Stimulated activated CD8-positive, alpha-beta memory T cell treated with anti-CD3 and anti-CD28 coated beads, Interleukin-15, amount 100 ng/mL, for 4 hours (primary cell): ENCODE data around the gene TLE1.
"Not testable (repeated sequence)": the region's sequence is repeated elsewhere in the genome, so short reads cannot be mapped to it uniquely, and the experiment has no call there.

Source experiments
- DNase-seq, 2 donors: peaks; one replicate each; pipeline ENCODE4 v3.0.0-alpha.2; 2020; ENCODE audit warnings: low read depth in 2 of 2

The TLE1 gene

DNA sequence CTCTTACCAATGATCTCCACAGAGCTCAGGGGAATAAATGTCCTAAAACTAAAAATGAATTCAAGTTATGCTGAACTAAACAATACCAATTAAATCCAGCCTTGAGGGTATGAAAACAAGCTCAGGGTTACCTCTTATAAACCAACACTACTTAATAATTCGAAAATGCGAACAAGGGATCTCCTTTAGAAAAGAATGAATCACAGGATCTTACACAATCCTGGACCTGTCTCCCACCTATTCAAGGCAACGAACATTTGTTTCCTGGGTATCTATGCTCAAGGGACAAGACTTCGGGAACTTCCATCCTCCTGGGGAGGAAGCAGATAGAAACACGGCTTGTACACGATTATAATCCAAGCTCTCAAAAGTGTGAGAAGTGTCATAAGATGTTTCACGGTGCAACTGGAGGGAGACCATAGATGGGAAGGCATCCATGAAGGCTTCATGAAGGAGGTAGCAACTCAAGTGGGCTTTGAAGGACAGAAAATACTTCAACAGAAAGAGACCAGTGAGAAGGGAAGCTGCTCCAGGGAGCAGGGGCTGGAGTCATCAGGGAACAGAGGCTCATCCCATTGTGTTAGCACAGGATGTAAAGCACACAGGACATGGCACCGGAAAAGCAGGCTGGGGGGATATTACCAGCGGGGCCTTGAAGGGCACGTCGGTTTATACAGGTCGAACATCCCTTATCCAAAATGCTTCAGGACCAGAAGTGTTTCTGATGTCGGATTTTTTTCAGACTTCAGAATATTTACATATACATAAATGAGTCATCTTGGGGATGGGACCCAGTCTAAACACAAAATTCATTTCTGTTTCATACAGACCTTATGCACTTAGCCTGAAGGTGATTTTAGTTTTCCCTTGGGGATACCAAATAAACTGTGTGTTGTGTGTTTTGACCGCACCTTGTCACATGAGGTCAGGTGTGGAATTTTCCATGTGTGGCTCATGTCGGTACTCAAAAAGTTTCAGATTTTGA lies 87.4 kb downstream of the TLE1 start:
- no peak for DNase-seq

DNA sequence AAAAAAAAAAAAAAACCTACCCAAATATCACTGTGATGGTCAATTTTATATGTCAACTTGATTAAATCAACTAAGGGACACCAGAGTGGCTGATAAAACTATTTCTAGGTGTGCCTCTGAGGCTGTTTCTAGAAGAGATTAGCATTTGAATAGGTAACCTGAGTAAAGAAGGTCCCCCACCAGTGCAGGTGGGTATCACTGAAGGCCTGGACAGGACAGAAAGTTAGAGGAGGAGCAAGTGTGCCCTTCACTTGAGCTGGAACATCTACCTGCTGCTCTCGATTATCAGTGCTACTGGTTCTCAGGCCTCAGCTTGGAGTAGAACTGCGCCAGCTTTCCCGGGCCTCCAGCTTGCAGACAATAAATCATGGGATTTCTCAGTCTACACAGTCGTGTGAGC lies 88.7 kb downstream of the TLE1 start:
- DNase-seq, result no peak

DNA sequence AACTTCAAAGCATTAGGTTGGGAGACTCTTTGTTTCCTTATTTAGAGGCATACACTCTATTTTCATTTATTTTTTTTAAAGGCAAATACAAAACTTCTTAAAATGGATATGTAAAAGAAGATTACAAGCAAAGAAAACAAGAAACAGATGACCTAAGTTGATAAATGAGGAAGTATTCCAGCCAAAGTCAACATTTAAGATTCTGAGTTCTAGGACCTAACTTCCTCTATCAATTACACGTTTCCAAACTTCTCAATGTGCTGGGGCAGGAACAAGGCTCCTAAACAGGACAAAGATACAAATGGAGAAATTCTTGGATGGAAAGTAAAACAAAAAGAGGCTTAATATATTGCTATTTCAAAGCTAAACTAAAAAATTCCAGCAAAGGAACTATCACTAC lies 89.5 kb downstream of the TLE1 start:
- no peak for DNase-seq

DNA sequence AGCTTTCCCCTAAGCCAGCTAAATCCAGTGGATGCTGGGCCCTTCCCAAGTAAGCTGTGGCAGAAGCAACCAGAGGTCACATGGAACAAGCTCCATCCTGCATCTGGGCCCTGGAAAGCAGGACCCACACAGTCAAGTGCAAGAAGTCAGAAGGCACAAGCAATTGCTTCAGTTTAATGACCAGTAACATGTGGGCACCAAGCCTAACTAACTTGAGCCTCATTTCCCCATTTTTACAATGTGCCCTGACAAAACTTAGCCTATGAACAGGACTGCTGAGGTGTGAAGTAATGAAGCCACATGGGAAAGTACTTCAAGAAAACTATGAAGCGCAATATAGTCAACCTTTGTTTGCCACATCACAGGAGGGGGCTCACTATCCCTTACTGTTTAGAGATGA lies 90.5 kb downstream of the TLE1 start:
- no peak for DNase-seq

DNA sequence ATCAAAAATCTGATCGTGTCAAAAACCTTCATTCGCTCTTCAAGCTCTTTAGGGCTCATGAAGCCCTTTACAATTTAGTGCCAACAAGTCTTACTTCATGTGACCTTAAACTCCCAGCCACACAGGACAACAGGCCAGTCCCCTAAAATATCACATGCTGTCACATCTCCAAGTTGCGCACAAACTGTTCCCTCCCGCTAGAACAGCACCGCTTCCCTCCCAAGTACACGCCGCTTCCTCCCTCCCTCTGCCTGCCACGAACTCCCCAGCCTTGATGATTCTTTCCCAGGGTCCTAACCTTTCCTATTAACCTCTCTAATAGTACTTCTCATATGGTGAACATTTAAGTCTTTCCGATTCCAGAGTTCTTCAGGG lies 91.2 kb downstream of the TLE1 start:
- DNase-seq, result no peak

DNA sequence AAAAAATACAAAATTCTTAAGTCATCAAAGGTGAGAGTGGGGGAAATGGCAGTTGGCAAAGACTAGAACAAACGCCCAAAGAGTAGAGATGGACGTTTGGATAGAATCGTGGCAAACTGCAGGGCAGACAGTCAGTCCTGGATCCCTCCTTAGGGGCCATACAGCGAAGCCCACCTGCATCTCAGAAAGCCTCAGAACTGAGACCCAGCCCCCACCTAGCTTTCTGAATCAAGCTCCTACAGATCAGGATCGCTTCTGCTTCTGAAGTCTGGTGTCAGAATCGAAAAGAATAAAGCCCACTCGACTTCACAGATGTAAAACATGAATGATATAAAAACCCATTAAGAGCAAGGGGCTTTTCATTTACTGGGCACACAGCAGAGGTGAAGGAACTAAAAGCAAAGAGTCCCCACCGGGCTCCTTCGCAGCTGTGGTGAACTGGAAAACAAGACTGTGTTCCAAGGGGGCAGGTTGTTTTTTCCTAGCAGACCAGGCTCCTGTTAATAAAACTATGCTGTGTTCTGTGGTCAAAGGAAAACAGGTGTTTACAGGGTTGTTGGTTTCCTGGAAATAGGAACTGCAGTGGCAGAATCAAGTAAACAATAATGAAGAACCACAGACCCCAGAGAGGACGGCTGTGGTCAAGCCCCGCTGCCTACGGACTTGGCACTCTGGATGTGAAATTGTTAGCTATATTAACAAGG lies 91.8 kb downstream of the TLE1 start:
- no peak for DNase-seq

DNA sequence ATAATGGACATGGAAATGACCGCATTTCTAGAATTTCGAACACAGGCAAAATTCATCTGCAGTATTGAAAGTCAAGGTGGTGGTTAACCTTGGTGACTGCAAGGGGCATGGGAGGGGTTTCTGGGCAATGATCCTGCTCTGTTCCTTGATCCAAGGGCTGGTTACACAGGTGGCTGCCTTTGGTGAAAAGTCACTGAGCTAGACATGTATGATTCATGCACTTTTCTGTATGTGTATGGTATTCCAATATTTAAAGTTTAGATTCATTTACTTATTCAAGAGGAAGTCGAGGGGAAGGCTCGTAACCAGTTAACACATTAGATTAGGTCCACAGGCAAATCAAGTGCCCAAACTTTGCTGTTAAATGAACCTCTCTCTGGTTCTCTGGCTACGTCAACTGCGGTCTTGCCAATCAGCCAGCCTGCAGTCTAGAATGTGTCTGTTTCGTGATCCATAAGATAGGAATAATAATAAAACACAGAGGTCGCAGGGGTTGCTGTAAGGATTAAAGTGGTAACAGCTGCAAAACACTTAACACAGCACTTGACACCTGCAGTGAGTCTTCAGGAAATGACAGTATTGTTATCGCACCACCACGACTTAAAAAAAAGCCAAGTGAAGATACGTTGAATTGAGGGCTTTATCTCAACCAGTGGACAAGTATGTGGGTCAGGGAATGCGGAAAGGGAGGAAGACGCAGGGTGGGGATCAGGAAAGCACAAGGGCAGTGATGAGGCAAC lies 92.5 kb downstream of the TLE1 start:
- no peak for DNase-seq

DNA sequence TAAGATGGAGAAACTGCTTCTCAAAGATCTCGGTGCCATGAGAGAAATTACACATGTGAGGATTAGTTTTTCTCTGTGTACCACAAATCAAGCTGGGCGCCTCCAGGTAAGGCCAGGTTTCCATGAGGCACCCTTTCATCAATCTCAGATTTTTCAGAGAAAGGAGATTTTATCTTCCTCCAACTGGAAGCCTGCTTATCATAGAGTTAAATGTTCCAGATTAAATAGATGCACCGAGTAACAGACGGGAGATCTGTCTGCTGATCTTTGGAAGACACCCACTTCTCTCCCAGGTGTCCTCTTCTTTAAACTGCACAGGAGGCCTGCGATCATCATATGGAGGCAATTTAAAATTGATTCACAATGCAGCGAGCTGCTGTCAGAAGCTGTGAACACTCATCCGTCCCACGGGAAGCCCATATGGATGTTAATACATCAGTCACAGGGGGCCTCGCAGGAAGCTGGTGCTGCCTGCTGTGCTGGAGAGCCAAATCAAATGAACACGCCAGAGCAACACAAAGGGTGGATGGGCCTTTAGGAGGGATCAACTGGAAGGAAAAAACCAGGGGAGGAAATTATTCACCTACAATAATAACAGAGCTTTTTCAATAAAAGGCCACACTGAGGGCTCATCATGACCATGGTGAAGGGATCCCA lies 93.3 kb downstream of the TLE1 start:
- DNase-seq, result no peak

DNA sequence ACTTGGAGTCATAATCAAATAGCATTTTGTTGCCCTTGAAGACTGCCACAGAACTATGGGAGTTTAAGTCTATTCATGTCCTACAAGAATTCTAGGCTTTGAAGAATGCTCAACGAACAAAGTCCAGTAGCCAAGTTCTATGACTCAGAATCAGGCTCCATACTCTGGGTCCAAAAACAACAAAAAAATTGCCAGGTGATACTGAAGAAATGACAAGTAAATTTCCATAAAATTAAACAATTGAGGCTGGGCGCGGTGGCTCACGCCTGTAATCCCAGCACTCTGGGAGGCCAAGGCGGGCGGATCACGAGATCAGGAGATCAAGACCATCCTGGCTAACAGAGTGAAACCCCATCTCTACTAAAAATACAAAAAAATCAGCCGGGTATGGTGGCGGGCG lies 94.1 kb downstream of the TLE1 start:
- DNase-seq, result not testable (repeated sequence)

DNA sequence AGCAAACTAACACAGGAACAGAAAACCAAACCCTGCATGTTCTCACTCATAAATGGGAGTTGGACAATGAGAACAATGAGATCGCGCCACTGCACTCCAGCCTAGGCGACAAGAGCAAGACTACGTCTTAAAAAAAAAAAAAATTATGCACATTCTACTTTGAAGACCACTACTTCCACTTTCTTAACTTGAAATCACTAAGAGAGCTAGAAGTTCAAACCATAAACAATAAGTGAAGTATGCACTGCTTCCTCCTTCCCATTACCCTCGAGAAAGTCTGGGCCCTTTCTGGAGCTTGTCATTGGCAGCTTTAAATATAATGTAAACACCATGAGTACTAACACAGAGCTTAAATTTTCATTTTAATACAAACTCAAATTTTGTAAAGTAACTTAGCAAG lies 94.9 kb downstream of the TLE1 start:
- DNase-seq, result no peak

DNA sequence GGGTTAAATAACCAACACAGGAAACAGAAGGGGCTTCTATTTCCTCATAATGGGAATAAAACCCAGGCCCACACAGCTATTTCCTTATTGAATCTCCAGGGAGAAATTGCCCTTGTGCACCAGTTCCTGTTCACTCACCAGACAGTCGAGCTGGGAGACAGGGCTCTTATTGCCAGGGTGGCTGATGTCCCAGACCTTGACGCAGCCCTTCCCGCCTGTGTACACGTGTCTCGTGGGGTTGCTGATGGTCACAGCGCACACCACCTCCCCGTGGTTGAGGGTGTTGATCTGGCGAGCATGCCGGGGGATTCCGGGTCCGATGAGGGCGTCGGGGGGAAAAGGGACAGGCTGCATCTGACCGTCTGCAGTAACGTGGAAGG lies 96.5 kb downstream of the TLE1 start:
- DNase-seq, result no peak

DNA sequence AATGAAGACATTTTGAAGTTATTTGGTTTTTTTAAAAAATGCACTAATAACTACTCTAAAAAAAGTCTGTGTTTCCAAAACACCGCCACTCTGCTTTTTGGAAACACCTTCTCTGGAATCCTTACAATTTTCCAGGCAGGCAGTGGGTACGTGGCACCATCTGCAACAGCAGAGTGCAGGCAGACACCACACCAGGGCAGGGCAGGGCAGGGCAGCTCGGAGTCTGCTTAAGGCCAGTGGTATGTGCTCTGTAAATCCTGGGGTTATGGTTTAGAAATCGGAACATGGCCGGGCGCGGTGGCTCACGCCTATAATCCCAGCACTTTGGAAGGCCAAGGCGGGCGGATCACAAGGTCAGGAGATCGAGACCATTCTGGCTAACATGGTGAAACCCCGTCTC lies 97.6 kb downstream of the TLE1 start:
- no peak for DNase-seq

DNA sequence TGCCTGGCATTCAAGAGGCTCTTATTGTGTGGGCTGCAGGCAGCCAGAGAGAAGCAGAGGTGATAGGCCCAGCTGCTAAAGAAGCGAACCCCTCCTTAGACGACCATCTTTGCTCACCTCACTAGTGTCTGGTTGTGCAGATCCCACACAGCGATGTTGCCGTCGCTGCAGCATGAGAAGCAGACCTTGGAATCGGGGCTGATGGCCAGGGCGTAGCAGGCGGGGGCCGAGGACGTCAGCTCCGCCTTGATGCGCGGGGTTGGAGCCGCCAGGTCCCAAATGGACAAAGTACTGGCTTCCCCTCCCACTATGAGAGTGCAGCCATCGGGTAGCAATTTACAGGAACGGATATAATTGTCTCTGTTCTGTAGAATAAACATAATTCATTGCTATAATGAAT lies 98.7 kb downstream of the TLE1 start:
- no peak for DNase-seq

DNA sequence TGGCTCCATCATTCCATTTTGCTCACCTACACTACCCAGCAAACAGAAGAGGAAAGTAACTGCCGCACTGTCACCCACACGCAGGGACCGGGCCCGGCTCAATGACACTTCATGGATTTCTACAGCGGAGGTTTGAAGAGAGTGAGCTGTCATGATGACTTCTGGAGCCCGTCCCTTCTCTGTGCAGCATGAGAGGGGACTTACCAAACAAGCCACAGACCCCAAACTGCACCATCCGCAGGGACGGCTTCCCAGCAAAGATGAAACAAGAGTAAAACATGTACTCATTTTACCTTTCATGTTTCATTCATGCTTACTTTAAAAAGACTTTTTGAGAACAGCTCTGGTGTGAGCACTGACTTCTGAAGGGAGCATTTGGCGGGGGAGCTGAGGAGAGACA lies 99.5 kb downstream of the TLE1 start:
- no peak for DNase-seq

DNA sequence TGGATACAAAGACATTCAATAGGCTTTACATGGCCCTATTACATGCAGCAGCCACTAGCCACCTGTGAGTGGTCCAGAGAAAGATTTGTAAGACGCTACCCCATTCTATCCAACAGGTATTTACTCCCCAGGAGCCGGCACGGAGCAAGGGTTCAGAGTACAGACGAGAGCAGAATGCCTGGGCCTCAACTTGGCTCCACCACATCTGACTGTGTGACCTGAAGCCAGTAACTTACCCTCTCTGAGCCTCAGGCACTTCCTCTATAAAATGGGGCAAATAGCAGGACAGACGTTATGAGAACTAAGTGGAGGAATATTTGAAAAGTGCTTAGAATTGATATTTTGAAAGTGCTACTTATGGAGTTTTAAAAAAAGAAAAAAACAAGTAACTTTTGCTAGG lies 100.0 kb downstream of the TLE1 start:
- DNase-seq, result no peak

DNA sequence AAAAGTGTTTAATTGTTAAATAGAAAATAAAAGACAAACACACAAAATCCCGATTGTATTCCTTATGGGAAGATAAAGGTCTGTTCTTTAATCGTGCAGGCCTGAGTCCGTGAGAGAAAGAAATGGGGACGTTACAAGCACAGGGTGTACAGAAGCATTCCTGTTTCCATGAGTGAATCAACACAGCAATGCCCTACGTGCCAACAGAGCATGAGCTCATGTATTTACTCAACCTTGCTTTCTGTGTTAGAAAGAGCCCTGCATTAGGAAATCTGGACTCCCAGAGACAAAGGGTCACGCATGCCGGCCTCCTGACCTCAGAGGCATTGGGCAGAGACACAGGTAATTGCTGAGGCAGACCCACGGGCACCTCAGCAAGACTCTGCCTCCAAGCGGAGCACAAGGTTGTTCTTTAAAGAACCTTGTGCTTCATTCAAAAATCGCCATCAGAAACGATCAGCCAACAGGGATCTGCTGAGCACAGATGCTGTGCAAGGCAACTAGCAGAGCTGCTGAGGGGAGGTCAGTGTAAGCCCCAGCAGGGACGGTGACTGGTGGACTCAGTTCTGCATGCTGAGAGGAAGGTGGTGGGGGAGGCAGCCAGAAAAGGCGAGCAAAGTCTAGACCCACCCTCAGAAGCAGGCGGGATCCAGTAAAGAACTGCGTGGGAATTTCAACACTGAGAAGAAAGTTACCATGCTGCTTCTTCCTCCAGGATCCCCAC lies 101.0 kb downstream of the TLE1 start:
- DNase-seq, result no peak

DNA sequence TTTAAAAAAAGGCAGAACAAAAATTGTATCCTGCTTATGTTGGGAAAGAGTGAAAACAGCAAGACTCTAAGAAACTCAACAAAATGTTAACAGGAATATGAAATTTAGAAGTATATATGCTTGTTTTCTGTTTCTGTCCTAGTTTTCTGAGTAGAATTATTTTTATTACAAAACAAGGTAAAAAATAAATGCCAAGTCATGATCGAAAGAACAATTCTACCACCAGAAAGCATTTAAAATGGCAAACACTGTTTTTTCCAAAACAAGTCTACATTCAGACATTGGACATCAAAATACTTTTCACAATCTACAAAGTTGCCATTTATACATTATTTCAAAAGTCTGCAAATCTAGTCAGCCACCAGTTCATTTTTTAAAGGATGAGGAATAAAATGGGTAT lies 102.6 kb downstream of the TLE1 start:
- DNase-seq, result no peak

DNA sequence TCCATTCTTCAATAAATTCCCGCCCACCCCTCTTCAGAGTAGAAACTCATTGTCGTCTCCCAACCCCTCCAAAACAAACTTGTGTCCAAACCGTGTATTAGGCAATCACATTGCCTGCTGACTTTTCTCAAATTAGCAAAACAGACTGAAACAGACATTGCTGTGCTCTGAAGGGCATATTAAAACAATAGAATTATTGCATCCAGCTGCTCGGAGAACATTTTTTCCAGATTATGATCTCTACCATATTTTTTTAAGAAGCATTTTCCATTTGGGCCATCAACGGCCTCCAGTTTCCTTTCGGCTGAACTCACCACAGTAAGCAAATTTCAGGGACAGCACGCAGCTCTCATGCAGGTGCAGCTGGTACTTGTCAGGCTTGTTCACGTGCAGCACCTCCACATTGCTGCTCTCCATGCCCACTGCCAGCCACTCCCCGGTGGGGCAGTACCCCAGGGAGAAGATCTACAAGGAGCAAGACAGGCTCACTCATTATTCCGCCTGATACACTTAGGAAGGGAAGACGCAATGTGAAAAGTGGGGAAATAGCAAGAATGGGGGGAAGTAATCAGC lies 104.1 kb downstream of the TLE1 start:
- DNase-seq, result no peak

DNA sequence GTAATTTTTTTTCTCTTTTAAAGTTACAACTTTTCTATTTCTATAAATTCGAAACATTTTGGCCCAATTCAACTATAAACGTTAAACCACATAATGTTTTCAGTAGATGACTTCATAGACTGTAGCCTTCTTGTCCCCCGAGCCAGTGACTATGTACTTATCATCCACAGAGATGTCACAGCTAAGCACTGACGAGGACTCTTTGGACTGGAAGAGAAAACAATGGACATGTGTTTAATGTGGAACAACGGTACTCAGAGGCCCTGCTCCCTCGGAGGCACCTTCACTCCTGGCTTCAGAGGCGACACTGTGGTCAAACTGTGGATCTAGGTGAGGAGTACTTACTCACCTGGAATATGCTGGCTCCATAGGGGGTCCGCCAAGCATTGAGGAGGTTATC lies 105.2 kb downstream of the TLE1 start:
- DNase-seq, result no peak

DNA sequence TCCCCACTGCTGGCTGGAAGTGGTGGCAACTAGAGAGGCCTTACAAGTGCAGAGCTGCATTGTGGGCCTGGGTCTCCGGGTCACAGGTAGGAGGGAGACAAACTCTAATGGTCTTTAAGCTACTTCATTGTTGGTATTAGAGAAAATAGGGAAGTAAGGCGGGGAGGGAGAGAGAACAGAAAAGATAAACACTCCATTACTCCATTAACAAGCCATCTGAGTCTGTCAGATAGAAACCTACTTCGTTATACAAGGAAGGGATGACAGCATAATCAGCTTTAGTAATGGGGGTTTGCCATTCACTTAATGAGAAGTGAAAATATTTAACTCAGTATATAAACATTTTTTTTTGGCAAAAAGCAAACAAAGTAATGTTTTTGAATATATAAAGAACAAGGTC lies 107.4 kb downstream of the TLE1 start:
- DNase-seq, result no peak

DNA sequence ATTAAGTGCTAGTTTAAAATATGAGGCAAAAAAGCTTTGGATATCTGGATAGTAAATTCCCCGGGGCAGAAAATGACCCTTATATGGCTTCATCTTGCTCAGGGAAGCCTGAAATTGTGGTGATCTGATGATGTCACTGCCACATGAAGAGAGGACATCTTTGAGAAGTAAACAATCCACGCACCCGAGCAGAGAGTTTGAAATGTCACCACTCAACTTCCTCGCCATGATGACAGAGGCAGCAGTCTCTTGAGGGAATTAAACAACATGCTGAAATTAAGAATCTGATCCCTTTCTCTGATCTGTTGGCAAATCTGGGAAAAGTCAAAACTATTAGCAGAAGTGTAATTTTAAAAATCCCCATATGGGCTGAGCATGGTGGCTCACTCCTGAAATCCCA lies 110.0 kb downstream of the TLE1 start:
- DNase-seq, result no peak
